K562 (cell line): Measurements from ENCODE around the gene COQ8B. TPM values are rescaled to one million over a fixed set of nuclear protein-coding genes. Genes with fewer than 3 reads are reported as not detected.

Experiments
- GABPA ChIP-seq: fragments of 200-800 bp; sonication (Bioruptor generic); conservative IDR thresholded peaks from 2 replicates; pipeline ENCODE4 v1.6.1; 2016; ENCODE audit warnings: low read depth, missing genetic modification characterization, missing compliant biosample characterization
- KDM2B ChIP-seq: fragments of 250-450 bp; sonication (Bioruptor Pico); IDR thresholded peaks from 2 replicates; pipeline ENCODE4 v1.8.0; 2021; ENCODE audit warnings: mild to moderate bottlenecking, moderate library complexity
- L3MBTL2 ChIP-seq: fragments of 450-650 bp; IDR thresholded peaks from 2 replicates; pipeline ENCODE4 v1.6.1; 2016; ENCODE audit warnings: mild to moderate bottlenecking, moderate library complexity
- RAD21 ChIP-seq, 2 experiments: fragments of 250-450 bp in 1 of 2; fragments of 450-650 bp in 1 of 2; sonication (Bioruptor Pico) in 1 of 2; formaldehyde crosslinking in 1 of 2; IDR thresholded peaks in 1 of 2; conservative IDR thresholded peaks in 1 of 2; 2 replicates each; pipeline versions ENCODE4 v1.4.0 to v1.8.0; 2020 to 2022; ENCODE audit warnings: mild to moderate bottlenecking in 2 of 2, moderate library complexity in 1 of 2
- SAP30 ChIP-seq: fragments of 200-600 bp; sonication (generic); IDR thresholded peaks from 2 replicates; pipeline ENCODE4 v1.6.1; 2012; ENCODE audit warnings: borderline replicate concordance, low read depth, mild to moderate bottlenecking, moderate library complexity, low read length, control low read depth, inconsistent platforms; ENCODE audit not compliant: insufficient read depth, poor library complexity, severe bottlenecking
- SIN3B ChIP-seq: fragments of 450-650 bp; IDR thresholded peaks from 2 replicates; pipeline ENCODE4 v1.6.1; 2017; ENCODE audit warnings: low read depth, mild to moderate bottlenecking, moderate library complexity
- SRF ChIP-seq, 2 experiments: fragments of 250-450, 450-650 bp in 1 of 2; sonication (Bioruptor Pico) in 1 of 2; sonication (generic) in 1 of 2; formaldehyde crosslinking; IDR thresholded peaks; 2 replicates each; pipeline versions ENCODE4 v1.5.0 to v1.5.1; 2020 to 2022; ENCODE audit warnings: mild to moderate bottlenecking in 1 of 2, missing genetic modification reagents in 1 of 2
- ZFX ChIP-seq: sonication (generic); formaldehyde crosslinking; IDR thresholded peaks from 2 replicates; pipeline ENCODE4 v1.8.0; 2022; ENCODE audit warnings: mild to moderate bottlenecking, missing genetic modification reagents, moderate library complexity
- ZNF124 ChIP-seq: sonication (generic); formaldehyde crosslinking; IDR thresholded peaks from 2 replicates; pipeline ENCODE4 v1.8.1; 2022; ENCODE audit warnings: missing genetic modification reagents
- polyA plus RNA-seq, 8 experiments: library from polyadenylated mRNA; depleted of rRNA in 4 of 8; stranded (reverse) in 5 of 8; unstranded in 3 of 8; fragments of >200 nt; fragmentation: Nextera tagmentation in 2 of 8; fragmentation: Illumina TruSeq in 1 of 8; extraction: Ambion mirVana in 2 of 8; extraction: Trizol in 1 of 8; gene quantifications; 2 replicates each; pipeline versions ENCODE4 v1.2.1 to v1.2.3, GENCODE V29; 2011 to 2014; ENCODE audit warnings: inconsistent platforms in 1 of 8, missing spikeins in 1 of 8
- total RNA-seq, 7 experiments: library from RNA; depleted of rRNA in 6 of 7; stranded (reverse); fragments of >200 nt in 6 of 7; fragmentation: Illumina TruSeq in 2 of 7; extraction: Trizol in 2 of 7; gene quantifications; 2 replicates each; pipeline versions ENCODE4 v1.2.1 to v1.2.3, GENCODE V29; 2011 to 2021; ENCODE audit warnings: low replicate concordance in 1 of 7
- TF ChIP-seq, protein P1 (sequence below): fragments of 450-650 bp; IDR thresholded peaks from 2 replicates; pipeline ENCODE4 v1.6.1; 2016; ENCODE audit warnings: low read depth
- TF ChIP-seq, protein P2 (sequence below): fragments of 250-450 bp; sonication (Bioruptor Pico); IDR thresholded peaks from 2 replicates; pipeline ENCODE4 v1.4.0; 2020; ENCODE audit warnings: mild to moderate bottlenecking, moderate library complexity, borderline replicate concordance
- TF ChIP-seq, protein P3 (sequence below), 2 experiments: IDR thresholded peaks; 2 replicates each; pipeline ENCODE4 v1.6.1; 2011; ENCODE audit warnings: borderline replicate concordance in 1 of 2, control low read depth in 1 of 2, low read depth in 1 of 2, low read length in 1 of 2, mild to moderate bottlenecking in 1 of 2, mixed read lengths in 1 of 2, moderate library complexity in 1 of 2; ENCODE audit not compliant: insufficient read depth in 1 of 2, insufficient read length in 1 of 2, poor library complexity in 1 of 2, severe bottlenecking in 1 of 2; ENCODE audit errors: extremely low read depth in 1 of 2

The COQ8B gene
- total and polyA plus RNA-seq, 9 of the 15 experiments (the other 6 are each of a cell fraction or from before 2014, with no cell fraction given) = 0.41 to 32.3 (median 12.9) TPM

DNA sequence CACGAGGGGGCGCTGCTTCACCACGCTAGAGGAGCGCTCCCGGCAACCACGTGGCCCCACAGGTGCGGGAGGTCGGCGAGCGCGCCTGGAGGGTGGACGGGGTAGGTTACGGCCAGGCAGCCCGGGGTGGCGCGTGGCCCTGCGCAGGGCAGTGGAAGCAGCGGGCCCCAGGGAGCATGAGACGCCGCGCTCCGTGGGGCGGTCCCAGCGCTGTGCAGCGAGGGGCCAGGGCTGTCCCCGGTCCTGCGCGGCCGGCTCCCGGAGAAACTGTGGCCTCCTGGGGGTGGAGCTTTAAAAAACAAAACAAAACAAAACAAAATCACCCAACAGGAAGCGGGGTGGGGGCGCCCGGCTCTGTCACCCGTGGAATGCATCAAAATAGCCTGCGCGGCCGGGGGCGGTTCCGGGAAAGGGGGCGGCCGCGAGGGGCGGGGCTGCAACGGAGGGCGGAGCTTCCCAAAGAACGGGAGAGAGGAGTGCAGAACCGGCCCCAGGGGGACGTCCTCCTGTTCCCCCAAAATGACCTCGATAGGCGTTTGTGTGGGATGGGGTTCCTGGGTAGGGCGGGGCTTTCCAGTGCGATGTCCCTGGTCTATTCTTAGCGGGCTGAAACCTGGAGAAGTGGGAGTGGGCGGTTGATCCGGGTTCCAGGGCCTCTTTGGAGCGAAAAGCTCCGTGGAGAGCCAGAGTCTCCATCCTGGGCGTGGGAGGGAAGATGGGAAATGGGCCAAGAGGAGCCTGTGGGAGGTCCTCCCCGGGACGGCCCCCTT, 53.6 kb downstream of the COQ8B start (continued):
- TF ChIP-seq SAP30 = peak; percentile 90
- TF ChIP-seq ZFX (CRISPR knock-in tag) = peak; percentile 76
- TF ChIP-seq, protein P1, sequence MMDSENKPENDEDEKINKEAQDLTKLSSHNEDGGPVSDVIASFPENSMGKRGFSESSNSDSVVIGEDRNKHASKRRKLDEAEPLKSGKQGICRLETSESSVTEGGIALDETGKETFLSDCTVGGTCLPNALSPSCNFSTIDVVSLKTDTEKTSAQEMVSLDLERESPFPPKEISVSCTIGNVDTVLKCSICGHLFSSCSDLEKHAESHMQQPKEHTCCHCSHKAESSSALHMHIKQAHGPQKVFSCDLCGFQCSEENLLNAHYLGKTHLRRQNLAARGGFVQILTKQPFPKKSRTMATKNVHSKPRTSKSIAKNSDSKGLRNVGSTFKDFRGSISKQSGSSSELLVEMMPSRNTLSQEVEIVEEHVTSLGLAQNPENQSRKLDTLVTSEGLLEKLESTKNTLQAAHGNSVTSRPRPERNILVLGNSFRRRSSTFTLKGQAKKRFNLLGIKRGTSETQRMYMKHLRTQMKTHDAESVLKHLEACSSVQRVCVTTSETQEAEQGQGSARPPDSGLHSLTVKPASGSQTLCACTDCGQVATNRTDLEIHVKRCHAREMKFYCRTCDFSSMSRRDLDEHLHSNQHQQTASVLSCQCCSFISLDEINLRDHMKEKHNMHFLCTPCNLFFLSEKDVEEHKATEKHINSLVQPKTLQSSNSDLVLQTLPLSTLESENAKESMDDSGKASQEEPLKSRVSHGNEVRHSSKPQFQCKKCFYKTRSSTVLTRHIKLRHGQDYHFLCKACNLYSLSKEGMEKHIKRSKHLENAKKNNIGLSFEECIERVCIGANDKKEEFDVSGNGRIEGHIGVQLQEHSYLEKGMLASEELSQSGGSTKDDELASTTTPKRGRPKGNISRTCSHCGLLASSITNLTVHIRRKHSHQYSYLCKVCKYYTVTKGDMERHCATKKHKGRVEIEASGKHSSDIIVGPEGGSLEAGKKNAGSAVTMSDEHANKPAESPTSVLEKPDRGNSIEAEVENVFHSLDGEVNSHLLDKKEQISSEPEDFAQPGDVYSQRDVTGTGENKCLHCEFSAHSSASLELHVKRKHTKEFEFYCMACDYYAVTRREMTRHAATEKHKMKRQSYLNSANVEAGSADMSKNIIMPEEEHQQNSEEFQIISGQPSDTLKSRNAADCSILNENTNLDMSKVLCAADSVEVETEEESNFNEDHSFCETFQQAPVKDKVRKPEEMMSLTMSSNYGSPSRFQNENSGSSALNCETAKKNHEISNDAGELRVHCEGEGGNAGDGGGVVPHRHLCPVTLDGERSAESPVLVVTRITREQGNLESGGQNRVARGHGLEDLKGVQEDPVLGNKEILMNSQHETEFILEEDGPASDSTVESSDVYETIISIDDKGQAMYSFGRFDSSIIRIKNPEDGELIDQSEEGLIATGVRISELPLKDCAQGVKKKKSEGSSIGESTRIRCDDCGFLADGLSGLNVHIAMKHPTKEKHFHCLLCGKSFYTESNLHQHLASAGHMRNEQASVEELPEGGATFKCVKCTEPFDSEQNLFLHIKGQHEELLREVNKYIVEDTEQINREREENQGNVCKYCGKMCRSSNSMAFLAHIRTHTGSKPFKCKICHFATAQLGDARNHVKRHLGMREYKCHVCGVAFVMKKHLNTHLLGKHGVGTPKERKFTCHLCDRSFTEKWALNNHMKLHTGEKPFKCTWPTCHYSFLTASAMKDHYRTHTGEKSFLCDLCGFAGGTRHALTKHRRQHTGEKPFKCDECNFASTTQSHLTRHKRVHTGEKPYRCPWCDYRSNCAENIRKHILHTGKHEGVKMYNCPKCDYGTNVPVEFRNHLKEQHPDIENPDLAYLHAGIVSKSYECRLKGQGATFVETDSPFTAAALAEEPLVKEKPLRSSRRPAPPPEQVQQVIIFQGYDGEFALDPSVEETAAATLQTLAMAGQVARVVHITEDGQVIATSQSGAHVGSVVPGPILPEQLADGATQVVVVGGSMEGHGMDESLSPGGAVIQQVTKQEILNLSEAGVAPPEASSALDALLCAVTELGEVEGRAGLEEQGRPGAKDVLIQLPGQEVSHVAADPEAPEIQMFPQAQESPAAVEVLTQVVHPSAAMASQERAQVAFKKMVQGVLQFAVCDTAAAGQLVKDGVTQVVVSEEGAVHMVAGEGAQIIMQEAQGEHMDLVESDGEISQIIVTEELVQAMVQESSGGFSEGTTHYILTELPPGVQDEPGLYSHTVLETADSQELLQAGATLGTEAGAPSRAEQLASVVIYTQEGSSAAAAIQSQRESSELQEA = no peak
- 0 out of 4 replicates have a peak, but pooled peaks of 1 of the 2 experiments have one; percentile 43 for TF ChIP-seq SRF (CRISPR knock-in tag; IDR thresholded peaks at IDR 0.05)
- peak; percentile 40; the same call in 1 of the 2 replicates for TF ChIP-seq SIN3B
- TF ChIP-seq, protein P2, sequence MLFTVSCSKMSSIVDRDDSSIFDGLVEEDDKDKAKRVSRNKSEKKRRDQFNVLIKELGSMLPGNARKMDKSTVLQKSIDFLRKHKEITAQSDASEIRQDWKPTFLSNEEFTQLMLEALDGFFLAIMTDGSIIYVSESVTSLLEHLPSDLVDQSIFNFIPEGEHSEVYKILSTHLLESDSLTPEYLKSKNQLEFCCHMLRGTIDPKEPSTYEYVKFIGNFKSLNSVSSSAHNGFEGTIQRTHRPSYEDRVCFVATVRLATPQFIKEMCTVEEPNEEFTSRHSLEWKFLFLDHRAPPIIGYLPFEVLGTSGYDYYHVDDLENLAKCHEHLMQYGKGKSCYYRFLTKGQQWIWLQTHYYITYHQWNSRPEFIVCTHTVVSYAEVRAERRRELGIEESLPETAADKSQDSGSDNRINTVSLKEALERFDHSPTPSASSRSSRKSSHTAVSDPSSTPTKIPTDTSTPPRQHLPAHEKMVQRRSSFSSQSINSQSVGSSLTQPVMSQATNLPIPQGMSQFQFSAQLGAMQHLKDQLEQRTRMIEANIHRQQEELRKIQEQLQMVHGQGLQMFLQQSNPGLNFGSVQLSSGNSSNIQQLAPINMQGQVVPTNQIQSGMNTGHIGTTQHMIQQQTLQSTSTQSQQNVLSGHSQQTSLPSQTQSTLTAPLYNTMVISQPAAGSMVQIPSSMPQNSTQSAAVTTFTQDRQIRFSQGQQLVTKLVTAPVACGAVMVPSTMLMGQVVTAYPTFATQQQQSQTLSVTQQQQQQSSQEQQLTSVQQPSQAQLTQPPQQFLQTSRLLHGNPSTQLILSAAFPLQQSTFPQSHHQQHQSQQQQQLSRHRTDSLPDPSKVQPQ (CRISPR knock-in tag) = peak; percentile 21; the same call in 1 of the 2 replicates
- TF ChIP-seq ZNF124 (CRISPR knock-in tag) = no peak
- peak; percentile 46; the same call in 1 of the 2 replicates for TF ChIP-seq GABPA (tag)
- TF ChIP-seq KDM2B (CRISPR knock-in tag) = 0 out of 2 replicates have a peak, but pooled peaks have one; percentile 18
- TF ChIP-seq RAD21 (CRISPR knock-in tag; conservative IDR thresholded peaks at IDR 0.05 in 1 of 2, IDR thresholded peaks at IDR 0.05 in 1 of 2) = peak; percentile 97 to 98
- peak; percentile 97 for TF ChIP-seq L3MBTL2
- TF ChIP-seq, protein P3, sequence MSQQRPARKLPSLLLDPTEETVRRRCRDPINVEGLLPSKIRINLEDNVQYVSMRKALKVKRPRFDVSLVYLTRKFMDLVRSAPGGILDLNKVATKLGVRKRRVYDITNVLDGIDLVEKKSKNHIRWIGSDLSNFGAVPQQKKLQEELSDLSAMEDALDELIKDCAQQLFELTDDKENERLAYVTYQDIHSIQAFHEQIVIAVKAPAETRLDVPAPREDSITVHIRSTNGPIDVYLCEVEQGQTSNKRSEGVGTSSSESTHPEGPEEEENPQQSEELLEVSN (IDR thresholded peaks at IDR 0.05; ENCODE audit: borderline replicate concordance in 1 of 2, extremely low read depth in 1 of 2, insufficient read depth in 1 of 2, insufficient read length in 1 of 2, low read depth in 1 of 2, low read length in 1 of 2, poor library complexity in 1 of 2, severe bottlenecking in 1 of 2) = peak; percentile 92 to 94
